Colonic mucosa (tissue), 4 donors: ENCODE results near the gene KIF26A. TPM values are rescaled to one million over a fixed set of nuclear protein-coding genes. Genes with fewer than 3 reads are reported as not detected.
"Not testable (repeated sequence)": the region's sequence is repeated elsewhere in the genome, so short reads cannot be mapped to it uniquely, and the experiment has no call there.

ENCODE experiments used
- DNase-seq: peaks from one replicate; pipeline ENCODE4 v3.0.0-alpha.2; 2020
- H3K27ac ChIP-seq: fragments of 200-600 bp; one replicate; pipeline ENCODE4 v1.8.0; 2021
- H3K27me3 ChIP-seq: fragments of 200-600 bp; one replicate; pipeline ENCODE4 v1.8.0; 2021
- H3K36me3 ChIP-seq: fragments of 200-600 bp; one replicate; pipeline ENCODE4 v1.8.0; 2021
- H3K4me1 ChIP-seq: fragments of 200-600 bp; one replicate; pipeline ENCODE4 v1.8.0; 2021; ENCODE audit warnings: mild to moderate bottlenecking
- H3K4me3 ChIP-seq: fragments of 200-600 bp; one replicate; pipeline ENCODE4 v1.8.0; 2021
- H3K9ac ChIP-seq, 2 donors: one replicate each; pipeline ENCODE4 v1.7.0; 2013; ENCODE audit warnings: control low read depth in 2 of 2, low read depth in 2 of 2, low read length in 2 of 2
- H3K9me3 ChIP-seq: fragments of 200-600 bp; one replicate; pipeline ENCODE4 v1.8.0; 2021
- CTCF ChIP-seq: fragments of 200-600 bp; IDR thresholded peaks from one replicate; pipeline ENCODE4 v1.8.0; 2022; ENCODE audit warnings: antibody characterized with exemption, mild to moderate bottlenecking
- intact Hi-C: fragments of 100-400 bp; cut with DNase I; formaldehyde crosslinking; loops from one replicate; pipeline ENCODE4 v1.14.1; 2022
- total RNA-seq, 2 donors: library from RNA; stranded (reverse); fragmentation: NEBNext Ultra II Directional in 1 of 2; extraction: Animal tissue kit (Norgen Biotek cat#: 25700) in 1 of 2; gene quantifications; one replicate each; pipeline ENCODE4 v1.2.1, GENCODE V29; 2021
- donor health status: healthy.
- donor health status: DM: no; HTN: no; CAD: no.
- donor health status: DM: no; HTN: no; CAD: no.

KIF26A gene
- total RNA-seq, 2 donors from 2014 or later = 6.6 to 20.0 TPM

- intact Hi-C loops = no loop called here
- H3K4me3 ChIP-seq = no peak overlapping the region
- H3K9ac ChIP-seq = no peak overlapping the region
- H3K4me1 ChIP-seq = no peaks in the 10 kb centered on the region
- no peaks in the 10 kb centered on the region for H3K27me3 ChIP-seq
- no peak overlapping the region for H3K27ac ChIP-seq
- no peak for DNase-seq
- no peak for TF ChIP-seq CTCF
- no peaks in the 10 kb centered on the region for H3K9me3 ChIP-seq
- H3K36me3 ChIP-seq = no peaks in the 10 kb centered on the region
These were observed 12.0 kb downstream of the KIF26A start for GRCh38 chr14:104150136-104151025.

- Histone ChIP-seq H3K27ac (no peak overlapping the region), H3K4me1 (no peaks in the 10 kb centered on the region), H3K9me3 (no peaks in the 10 kb centered on the region), H3K27me3 (no peaks in the 10 kb centered on the region), H3K9ac (no peak overlapping the region), H3K36me3 (no peaks in the 10 kb centered on the region), H3K4me3 (no peak overlapping the region)
- intact Hi-C loops = no loop called here
- no peak for TF ChIP-seq CTCF
- DNase-seq = no peak
These were observed 12.6 kb downstream of the KIF26A start for GRCh38 chr14:104151026-104151381.

GRCh38 chr14:104151566-104152245, 13.3 kb downstream of the KIF26A start:
- intact Hi-C loops = no loop called here
- H3K27me3 ChIP-seq = no peaks in the 10 kb centered on the region
- no peak for TF ChIP-seq CTCF
- no peaks in the 10 kb centered on the region for H3K4me1 ChIP-seq
- no peak overlapping the region for H3K27ac ChIP-seq
- no peak for DNase-seq
- H3K36me3 ChIP-seq = no peaks in the 10 kb centered on the region
- no peak overlapping the region for H3K4me3 ChIP-seq
- H3K9me3 ChIP-seq = no peaks in the 10 kb centered on the region
- no peak overlapping the region for H3K9ac ChIP-seq

GRCh38 chr14:104152246-104152575, 13.8 kb downstream of the KIF26A start:
- Histone ChIP-seq H3K9ac (no peak overlapping the region), H3K4me1 (no peaks in the 10 kb centered on the region), H3K9me3 (no peaks in the 10 kb centered on the region), H3K4me3 (no peak overlapping the region), H3K27me3 (no peaks in the 10 kb centered on the region), H3K36me3 (no peaks in the 10 kb centered on the region), H3K27ac (no peak overlapping the region)
- intact Hi-C loops = no loop called here
- no peak for DNase-seq
- no peak for TF ChIP-seq CTCF

- no peaks in the 10 kb centered on the region for H3K27me3 ChIP-seq
- DNase-seq = no peak
- intact Hi-C loops = no loop called here
- H3K27ac ChIP-seq = no peak overlapping the region
- H3K9me3 ChIP-seq = no peaks in the 10 kb centered on the region
- H3K9ac ChIP-seq = no peak overlapping the region
- TF ChIP-seq CTCF = no peak
- no peak overlapping the region for H3K4me3 ChIP-seq
- no peaks in the 10 kb centered on the region for H3K36me3 ChIP-seq
- no peaks in the 10 kb centered on the region for H3K4me1 ChIP-seq
These were observed 14.5 kb downstream of the KIF26A start for GRCh38 chr14:104152686-104153393.

- intact Hi-C loops, H3K27me3 ChIP-seq, H3K4me1 ChIP-seq, H3K9me3 ChIP-seq, DNase-seq, H3K9ac ChIP-seq, H3K4me3 ChIP-seq, H3K36me3 ChIP-seq, H3K27ac ChIP-seq: not testable (repeated sequence)
These were observed 15.0 kb downstream of the KIF26A start for GRCh38 chr14:104153394-104153755.
